ENCODE measurements around the gene ANGPTL2. TPM values are rescaled to one million over a fixed set of nuclear protein-coding genes. Genes with fewer than 3 reads are reported as not detected.

ANGPTL2 gene
- total and polyA plus RNA-seq, 12 donors, result 3.0 to 32.6 (median 11.4) TPM

DNA sequence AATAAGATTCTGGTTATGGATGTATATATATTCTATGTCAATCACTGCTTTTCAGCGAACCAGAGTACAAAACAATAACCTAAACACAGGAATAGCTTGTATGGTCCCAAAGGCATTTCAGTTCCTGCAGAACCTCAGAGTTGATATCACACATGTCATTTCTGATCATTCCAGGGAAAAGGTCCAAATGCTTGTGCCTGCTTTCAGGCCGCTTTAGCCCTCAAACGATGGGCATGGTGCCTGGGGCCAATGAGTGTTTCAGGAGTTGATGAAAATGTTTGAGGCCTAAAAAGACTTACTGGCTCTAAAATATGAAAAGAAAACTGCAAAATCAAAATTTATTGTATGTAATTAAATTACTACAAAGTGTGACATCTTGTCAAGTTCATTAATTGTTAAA is 22.8 kb downstream of the ANGPTL2 start:
- intact Hi-C loops (cut with DNase I), result no loop called here
- Histone ChIP-seq H3K9me3 (replicated peaks in 1 of 3) (no peaks in the 10 kb centered on the region), H3K4me1 (replicated peaks in 1 of 2) (no peaks in the 10 kb centered on the region), H3K4me3 (no peak overlapping the region), H3K27me3 (no peaks in the 10 kb centered on the region), H3K36me3 (replicated peaks in 1 of 2) (no peaks in the 10 kb centered on the region), H3K27ac (no peak overlapping the region)
- TF ChIP-seq, protein P1, sequence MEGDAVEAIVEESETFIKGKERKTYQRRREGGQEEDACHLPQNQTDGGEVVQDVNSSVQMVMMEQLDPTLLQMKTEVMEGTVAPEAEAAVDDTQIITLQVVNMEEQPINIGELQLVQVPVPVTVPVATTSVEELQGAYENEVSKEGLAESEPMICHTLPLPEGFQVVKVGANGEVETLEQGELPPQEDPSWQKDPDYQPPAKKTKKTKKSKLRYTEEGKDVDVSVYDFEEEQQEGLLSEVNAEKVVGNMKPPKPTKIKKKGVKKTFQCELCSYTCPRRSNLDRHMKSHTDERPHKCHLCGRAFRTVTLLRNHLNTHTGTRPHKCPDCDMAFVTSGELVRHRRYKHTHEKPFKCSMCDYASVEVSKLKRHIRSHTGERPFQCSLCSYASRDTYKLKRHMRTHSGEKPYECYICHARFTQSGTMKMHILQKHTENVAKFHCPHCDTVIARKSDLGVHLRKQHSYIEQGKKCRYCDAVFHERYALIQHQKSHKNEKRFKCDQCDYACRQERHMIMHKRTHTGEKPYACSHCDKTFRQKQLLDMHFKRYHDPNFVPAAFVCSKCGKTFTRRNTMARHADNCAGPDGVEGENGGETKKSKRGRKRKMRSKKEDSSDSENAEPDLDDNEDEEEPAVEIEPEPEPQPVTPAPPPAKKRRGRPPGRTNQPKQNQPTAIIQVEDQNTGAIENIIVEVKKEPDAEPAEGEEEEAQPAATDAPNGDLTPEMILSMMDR (IDR thresholded peaks at IDR 0.05), result no peak
- no peak for TF ChIP-seq POLR2A (IDR thresholded peaks at IDR 0.05)
- 76 to 93% (median 89%) methylated on average over 3 of the region's 3 CpGs for WGBS, 4 donors
- no peak for DNase-seq

GRCh38 chr9:127098916-127099553 is 23.4 kb downstream of the ANGPTL2 start:
- no peak for DNase-seq
- intact Hi-C loops (cut with DNase I), result no loop called here
- H3K4me1 ChIP-seq (replicated peaks in 1 of 2), result no peaks in the 10 kb centered on the region

DNA sequence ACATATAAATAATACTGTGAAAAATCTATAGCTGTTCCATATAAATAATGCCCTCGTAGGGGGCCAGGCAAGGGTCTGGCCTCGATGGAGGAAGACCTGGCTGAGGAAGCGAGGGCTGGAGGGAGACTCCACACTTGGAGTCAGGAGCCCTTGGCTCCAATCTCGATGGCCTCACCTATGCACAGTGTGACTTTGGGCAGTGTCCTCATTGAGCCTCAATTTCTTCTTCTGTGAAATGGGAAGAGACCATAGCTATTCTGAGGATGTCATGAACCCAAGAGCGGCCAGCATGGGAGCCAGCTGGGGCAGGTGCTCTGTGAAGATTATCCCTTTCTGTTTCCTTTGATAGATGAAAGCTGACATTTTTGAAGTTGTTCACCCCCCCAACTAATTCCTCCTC is 24.8 kb downstream of the ANGPTL2 start:
- intact Hi-C loops (cut with DNase I), result no loop called here
- Histone ChIP-seq H3K27ac (no peak overlapping the region), H3K36me3 (replicated peaks in 1 of 2) (no peaks in the 10 kb centered on the region), H3K4me1 (replicated peaks in 1 of 2) (no peaks in the 10 kb centered on the region), H3K27me3 (no peaks in the 10 kb centered on the region), H3K4me3 (no peak overlapping the region), H3K9me3 (replicated peaks in 1 of 3) (no peaks in the 10 kb centered on the region)
- DNase-seq, result no peak
- WGBS, 4 donors, result 93 to 96% (median 95%) methylated on average over 5 of the region's 5 CpGs
- TF ChIP-seq POLR2A (IDR thresholded peaks at IDR 0.05), result no peak
- TF ChIP-seq, protein P1 (IDR thresholded peaks at IDR 0.05), result no peak

More at GRCh38 chr9:127098916-127099553, 23.4 kb downstream of the ANGPTL2 start:
- no peak for TF ChIP-seq POLR2A (IDR thresholded peaks at IDR 0.05)
- TF ChIP-seq, protein P1 (IDR thresholded peaks at IDR 0.05), result no peak
- Histone ChIP-seq H3K27ac (peak overlapping the region in 1 of 5 donors; percentile 58), H3K36me3 (replicated peaks in 1 of 2) (no peaks in the 10 kb centered on the region), H3K4me3 (no peak overlapping the region), H3K9me3 (replicated peaks in 1 of 3) (no peaks in the 10 kb centered on the region), H3K27me3 (no peaks in the 10 kb centered on the region)
- WGBS, 4 donors, result 80 to 100% (median 86%) methylated on average over 3 to 7 of the region's 7 CpGs

GRCh38 chr9:127096208-127096607 is 26.2 kb downstream of the ANGPTL2 start:
- DNase-seq, result no peak
- TF ChIP-seq POLR2A (IDR thresholded peaks at IDR 0.05), result no peak
- TF ChIP-seq, protein P1 (IDR thresholded peaks at IDR 0.05), result no peak
- intact Hi-C loops (cut with DNase I), result no loop called here
- H3K9me3 ChIP-seq (replicated peaks in 1 of 3), result no peaks in the 10 kb centered on the region
- WGBS, 4 donors, result 92 to 98% (median 95%) methylated on average over 13 of the region's 13 CpGs
- H3K27me3 ChIP-seq, result no peaks in the 10 kb centered on the region
- no peak overlapping the region for H3K27ac ChIP-seq
- no peaks in the 10 kb centered on the region for H3K36me3 ChIP-seq (replicated peaks in 1 of 2)
- H3K4me1 ChIP-seq (replicated peaks in 1 of 2), result peaks cover 0 to under 1% of the 10 kb centered on the region in 2 donors
- H3K4me3 ChIP-seq, result no peak overlapping the region
